Upper lobe of right lung (tissue), 1 donor: ENCODE measurements around the gene LYL1. TPM values are rescaled to one million over a fixed set of nuclear protein-coding genes. Genes with fewer than 3 reads are reported as not detected.

Source experiments
- ATAC-seq: fragments of 200-7000 bp; cut with Tn5 transposase; one replicate; pipeline ENCODE4 v1.9.1; 2020; ENCODE audit warnings: mild to moderate bottlenecking, moderate library complexity
- DNase-seq: peaks from one replicate; pipeline ENCODE4 v3.0.0-alpha.2; 2020
- H3K27ac ChIP-seq: fragments of 200-600 bp; one replicate; pipeline ENCODE4 v1.8.0; 2022
- H3K27me3 ChIP-seq: fragments of 200-600 bp; one replicate; pipeline ENCODE4 v1.8.0; 2022; ENCODE audit warnings: mild to moderate bottlenecking
- H3K36me3 ChIP-seq: fragments of 200-600 bp; one replicate; pipeline ENCODE4 v1.8.0; 2022
- H3K4me1 ChIP-seq: fragments of 200-600 bp; one replicate; pipeline ENCODE4 v1.8.0; 2022
- H3K4me3 ChIP-seq: fragments of 200-600 bp; one replicate; pipeline ENCODE4 v1.8.0; 2022; ENCODE audit warnings: mild to moderate bottlenecking
- H3K9me3 ChIP-seq: fragments of 200-600 bp; one replicate; pipeline ENCODE4 v1.8.0; 2022
- CTCF ChIP-seq: fragments of 200-600 bp; IDR thresholded peaks from one replicate; pipeline ENCODE4 v1.8.0; 2022; ENCODE audit warnings: antibody characterized with exemption
- intact Hi-C: fragments of 100-400 bp; cut with DNase I; formaldehyde crosslinking; loops from one replicate; pipeline ENCODE4 v1.11.0; 2022
- total RNA-seq: library from RNA; stranded (reverse); fragmentation: NEBNext Ultra II Directional; extraction: Animal tissue kit (Norgen Biotek cat#: 25700); gene quantifications from one replicate; pipeline ENCODE4 v1.2.1, GENCODE V29; 2021
- donor health status: DM: no; HTN: yes; CAD: no; lungs with severe emphysema.

Gene LYL1
- total RNA-seq, 1 donor from 2014 or later: 21.8 TPM

GRCh38 chr19:13063461-13064091, 39.1 kb downstream of the LYL1 start:
- Histone ChIP-seq H3K9me3 (no peaks in the 10 kb centered on the region), H3K4me3 (no peak overlapping the region), H3K27me3 (no peaks in the 10 kb centered on the region), H3K4me1 (peaks cover 76% of the 10 kb centered on the region), H3K36me3 (no peaks in the 10 kb centered on the region), H3K27ac (peak overlapping the region; percentile 58)
- no peak for ATAC-seq
- intact Hi-C loops: no loop called here
- no peak for TF ChIP-seq CTCF
- DNase-seq: no peak

- DNase-seq (no peak), ATAC-seq (no peak)
- no peak overlapping the region for H3K4me3 ChIP-seq
- H3K27ac ChIP-seq: peak overlapping the region; percentile 51
- intact Hi-C loops: no loop called here
- no peaks in the 10 kb centered on the region for H3K36me3 ChIP-seq
- H3K4me1 ChIP-seq: peaks cover 79% of the 10 kb centered on the region
- H3K27me3 ChIP-seq: no peaks in the 10 kb centered on the region
- no peaks in the 10 kb centered on the region for H3K9me3 ChIP-seq
- TF ChIP-seq CTCF: no peak
Measured at GRCh38 chr19:13062317-13062716, 40.3 kb downstream of the LYL1 start.

- peak; percentile 92 for ATAC-seq
- intact Hi-C loops: no loop called here
- H3K4me3 ChIP-seq: peak overlapping the region; percentile 49
- no peaks in the 10 kb centered on the region for H3K9me3 ChIP-seq
- H3K27me3 ChIP-seq: no peaks in the 10 kb centered on the region
- DNase-seq: peak; percentile 90
- H3K4me1 ChIP-seq: peaks cover 80% of the 10 kb centered on the region
- H3K36me3 ChIP-seq: no peaks in the 10 kb centered on the region
- TF ChIP-seq CTCF: peak; percentile 97
- H3K27ac ChIP-seq: peak overlapping the region; percentile 53
Measured at GRCh38 chr19:13060964-13061927, 41.4 kb downstream of the LYL1 start.

- DNase-seq (peak; percentile 75), ATAC-seq (no peak)
- TF ChIP-seq CTCF: no peak
- peak overlapping the region; percentile 53 for H3K27ac ChIP-seq
- H3K36me3 ChIP-seq: no peaks in the 10 kb centered on the region
- H3K4me3 ChIP-seq: peak overlapping the region; percentile 49
- H3K27me3 ChIP-seq: no peaks in the 10 kb centered on the region
- intact Hi-C loops: no loop called here
- no peaks in the 10 kb centered on the region for H3K9me3 ChIP-seq
- peaks cover 80% of the 10 kb centered on the region for H3K4me1 ChIP-seq
Measured at GRCh38 chr19:13060233-13060963, 42.3 kb downstream of the LYL1 start.

- intact Hi-C loops: no loop called here
- no peaks in the 10 kb centered on the region for H3K36me3 ChIP-seq
- H3K9me3 ChIP-seq: no peaks in the 10 kb centered on the region
- H3K4me3 ChIP-seq: no peak overlapping the region
- H3K27me3 ChIP-seq: no peaks in the 10 kb centered on the region
- ATAC-seq: no peak
- H3K4me1 ChIP-seq: peaks cover 91% of the 10 kb centered on the region
- DNase-seq: no peak
- peak overlapping the region; percentile 48 for H3K27ac ChIP-seq
- no peak for TF ChIP-seq CTCF
Measured at GRCh38 chr19:13058951-13059660, 43.6 kb downstream of the LYL1 start.
